B cell (primary cell): Measurements from ENCODE around the gene C14orf119. TPM values are rescaled to one million over a fixed set of nuclear protein-coding genes. Genes with fewer than 3 reads are reported as not detected.

Source experiments
- ATAC-seq: fragments of 200-7000 bp; cut with Tn5 transposase; one replicate; pipeline ENCODE4 v1.10.0; 2021; ENCODE audit warnings: low read depth, mild to moderate bottlenecking, moderate number of reproducible peaks, moderate library complexity
- CTCF ChIA-PET: fragments of 350-600 bp; sonication (Branson Sonifier 250); formaldehyde crosslinking; loops from one replicate; lab custom pipeline; 2021; ENCODE audit warnings: antibody characterized with exemption, inconsistent platforms; lab: Charles Lee
- POLR2A ChIA-PET: fragments of 350-600 bp; sonication (Branson Sonifier 250); formaldehyde crosslinking; loops from one replicate; lab custom pipeline; 2021; ENCODE audit warnings: antibody characterized with exemption; lab: Charles Lee
- DNase-seq: peaks from one replicate; pipeline ENCODE4 v3.0.0; 2013
- H2AFZ ChIP-seq: 2 replicates; pipeline ENCODE4 v1.6.1; 2012; ENCODE audit warnings: mild to moderate bottlenecking, low read depth, low read length; ENCODE audit not compliant: insufficient read depth, poor library complexity, severe bottlenecking
- H3K27ac ChIP-seq, 2 donors: 1 replicate in 1 of 2; 2 replicates in 1 of 2; pipeline ENCODE4 v1.5.1; 2012 to 2013; ENCODE audit warnings: low read length in 2 of 2, mild to moderate bottlenecking in 2 of 2, moderate library complexity in 1 of 2
- H3K27me3 ChIP-seq, 4 experiments: fragments of 200-600 bp in 1 of 4; sonication (generic) in 1 of 4; replicated peaks in 1 of 4; 1 replicate in 2 of 4; 2 replicates in 2 of 4; pipeline versions ENCODE4 v1.6.1 to v1.7.0; 2013 to 2016; ENCODE audit warnings: low read length in 3 of 4, mild to moderate bottlenecking in 2 of 4, mixed read lengths in 1 of 4, moderate library complexity in 1 of 4; ENCODE audit not compliant: insufficient read depth in 4 of 4, control insufficient read depth in 3 of 4; ENCODE audit errors: control extremely low read depth in 1 of 4
- H3K36me3 ChIP-seq, 2 experiments: replicated peaks in 1 of 2; 1 replicate in 1 of 2; 2 replicates in 1 of 2; pipeline versions ENCODE4 v1.6.1 to v1.7.1; 2013; ENCODE audit warnings: low read length in 1 of 2; ENCODE audit not compliant: insufficient read depth in 2 of 2, control insufficient read depth in 1 of 2; ENCODE audit errors: control extremely low read depth in 1 of 2, extremely low read depth in 1 of 2
- H3K4me1 ChIP-seq, 2 donors: fragments of 200-600 bp in 1 of 2; sonication (generic) in 1 of 2; 1 replicate in 1 of 2; 2 replicates in 1 of 2; pipeline versions ENCODE4 v1.5.1 to v1.6.1; 2013 to 2017; ENCODE audit warnings: low read length in 2 of 2; ENCODE audit not compliant: control insufficient read depth in 2 of 2, insufficient read depth in 2 of 2
- H3K4me2 ChIP-seq: replicated peaks from 2 replicates; pipeline ENCODE3; 2012; ENCODE audit warnings: mild to moderate bottlenecking, low read depth, low read length; ENCODE audit not compliant: poor library complexity, severe bottlenecking
- H3K4me3 ChIP-seq, 5 experiments: fragments of 200-600 bp in 1 of 5; sonication (generic) in 1 of 5; 1 replicate in 3 of 5; 2 replicates in 2 of 5; pipeline versions ENCODE4 v1.5.1 to v1.7.0; 2011 to 2016; ENCODE audit warnings: low read length in 4 of 5, mild to moderate bottlenecking in 4 of 5, low read depth in 2 of 5, control low read depth in 1 of 5, moderate library complexity in 1 of 5; ENCODE audit not compliant: insufficient read depth in 1 of 5; ENCODE audit errors: control extremely low read depth in 1 of 5, extremely low read depth in 1 of 5
- H3K79me2 ChIP-seq: fragments of 200-600 bp; sonication (generic); one replicate; pipeline ENCODE4 v1.6.0; 2016; ENCODE audit warnings: low read length; ENCODE audit not compliant: control insufficient read depth, insufficient read depth
- H3K9ac ChIP-seq: fragments of 200-600 bp; sonication (generic); 2 replicates; pipeline ENCODE4 v1.6.1; 2017; ENCODE audit warnings: mild to moderate bottlenecking, low read length, moderate library complexity
- H3K9me3 ChIP-seq, 3 donors: one replicate each; pipeline versions ENCODE4 v1.6.1 to v1.7.1; 2013; ENCODE audit warnings: low read length in 2 of 3; ENCODE audit not compliant: control insufficient read depth in 2 of 3, insufficient read depth in 1 of 3; ENCODE audit errors: control extremely low read depth in 1 of 3
- H4K20me1 ChIP-seq: 2 replicates; pipeline ENCODE4 v1.6.0; 2012; ENCODE audit warnings: mild to moderate bottlenecking, low read length; ENCODE audit not compliant: insufficient read depth, control insufficient read depth, poor library complexity, severe bottlenecking
- H3K27ac Mint-ChIP-seq: one replicate; pipeline ENCODE4 v1.8.0; 2021; ENCODE audit warnings: mixed read lengths
- H3K27me3 Mint-ChIP-seq: one replicate; pipeline ENCODE4 v1.8.0; 2021; ENCODE audit warnings: mixed read lengths
- H3K4me1 Mint-ChIP-seq: one replicate; pipeline ENCODE4 v1.8.0; 2021; ENCODE audit warnings: mixed read lengths
- H3K4me3 Mint-ChIP-seq: one replicate; pipeline ENCODE4 v1.8.0; 2021; ENCODE audit warnings: mixed read lengths
- H3K9me3 Mint-ChIP-seq: one replicate; pipeline ENCODE4 v1.8.0; 2022; ENCODE audit warnings: mixed read lengths; ENCODE audit not compliant: insufficient read depth
- CTCF ChIP-seq: fragments of 200-600 bp; IDR thresholded peaks from one replicate; pipeline ENCODE4 v1.8.0; 2022; ENCODE audit warnings: antibody characterized with exemption, mild to moderate bottlenecking
- EZH2 ChIP-seq: IDR thresholded peaks from 2 replicates; pipeline ENCODE4 v1.6.1; 2012; ENCODE audit warnings: borderline replicate concordance, low read depth, mild to moderate bottlenecking, moderate library complexity, low read length; ENCODE audit not compliant: insufficient read depth, poor library complexity, severe bottlenecking
- WGBS: methylation state at CpG from one replicate; pipeline ENCODE4 v1.1.5; 2013; ENCODE audit warnings: missing lambda C conversion rate; ENCODE audit not compliant: insufficient coverage; 5-methylcytosine and 5-hydroxymethylcytosine counted together
- intact Hi-C: fragments of 100-400 bp; cut with micrococcal nuclease; formaldehyde crosslinking; loops from one replicate; pipeline ENCODE4 v1.10.0; 2022
- polyA plus RNA-seq: library from polyadenylated mRNA; depleted of rRNA; stranded (reverse); fragments of >200 nt; gene quantifications from 2 replicates; pipeline ENCODE4 v1.2.3, GENCODE V29; 2012
- total RNA-seq, 2 donors: library from RNA; stranded (reverse); fragments of 120-200 nt in 1 of 2; gene quantifications; 1 replicate in 1 of 2; 2 replicates in 1 of 2; pipeline versions ENCODE4 v1.2.3 to v1.2.4, GENCODE V29; 2013 to 2022

C14orf119 gene
- total and polyA plus RNA-seq, 2 donors (not counting 1 experiment from before 2014, with no cell fraction given) = 12.2 to 30.6 TPM

GRCh38 chr14:23101213-23101970, 6.1 kb downstream of the C14orf119 start:
- Mint-ChIP-seq H3K27me3 (no peaks in the 10 kb centered on the region), H3K4me1 (peaks cover 21% of the 10 kb centered on the region), H3K4me3 (no peak overlapping the region), H3K9me3 (no peaks in the 10 kb centered on the region), H3K27ac (no peak overlapping the region)
- POLR2A ChIA-PET = interaction anchor here (0.5 kb wide), 1 partner anchor 28 kb away, joined by 5 read pairs; no protein-coding TSS in a partner anchor
- ATAC-seq (no peak), DNase-seq (no peak)
- peaks cover 35% of the 10 kb centered on the region for H3K79me2 ChIP-seq
- peaks cover 7 to 9% of the 10 kb centered on the region in 2 donors for H3K4me1 ChIP-seq
- H3K4me2 ChIP-seq = no peak overlapping the region
- CTCF ChIA-PET = interaction anchor here (1.7 kb wide), 1 partner anchor 33 kb away, joined by 5 read pairs; no protein-coding TSS in a partner anchor
- no peak overlapping the region for H3K9ac ChIP-seq
- intact Hi-C loops = no loop called here
- no peak overlapping the region for H3K4me3 ChIP-seq
- TF ChIP-seq EZH2 (no peak), CTCF (no peak)
- no peaks in the 10 kb centered on the region for H3K27me3 ChIP-seq
- no peak overlapping the region for H3K27ac ChIP-seq
- peaks cover 5% of the 10 kb centered on the region for H4K20me1 ChIP-seq
- no peak overlapping the region for H2AFZ ChIP-seq
- no peaks in the 10 kb centered on the region for H3K9me3 ChIP-seq
- 100% methylated on average over 1 of the region's 6 CpGs for WGBS
- H3K36me3 ChIP-seq = peaks cover 5 to 25% of the 10 kb centered on the region in 2 experiments

- H3K27me3 Mint-ChIP-seq = no peaks in the 10 kb centered on the region
- TF ChIP-seq EZH2 (no peak), CTCF (no peak)
- H3K4me1 Mint-ChIP-seq = peaks cover 18% of the 10 kb centered on the region
- no peak overlapping the region for H3K27ac Mint-ChIP-seq
- CTCF ChIA-PET = interaction anchor here (0.6 to 1.7 kb wide), 2 partner anchors 34 to 370 kb away, joined by 4 to 5 read pairs; no protein-coding TSS in a partner anchor
- no peak overlapping the region for H2AFZ ChIP-seq
- H3K79me2 ChIP-seq = peaks cover 28% of the 10 kb centered on the region
- no peaks in the 10 kb centered on the region for H3K9me3 Mint-ChIP-seq
- POLR2A ChIA-PET = no interaction called here
- no peaks in the 10 kb centered on the region for H3K27me3 ChIP-seq
- no peaks in the 10 kb centered on the region for H3K9me3 ChIP-seq
- no peak overlapping the region for H3K4me2 ChIP-seq
- 89% methylated on average over 6 of the region's 10 CpGs for WGBS
- no peak overlapping the region for H3K4me3 ChIP-seq
- H4K20me1 ChIP-seq = peaks cover 5% of the 10 kb centered on the region
- intact Hi-C loops = no loop called here
- H3K9ac ChIP-seq = no peak overlapping the region
- no peak overlapping the region for H3K4me3 Mint-ChIP-seq
- peaks cover under 1 to 2% of the 10 kb centered on the region in 2 donors for H3K4me1 ChIP-seq
- ATAC-seq (no peak), DNase-seq (no peak)
- no peak overlapping the region for H3K27ac ChIP-seq
- peaks cover 5 to 25% of the 10 kb centered on the region in 2 experiments for H3K36me3 ChIP-seq
Observed at GRCh38 chr14:23101986-23102625, 6.8 kb downstream of the C14orf119 start.
